AG09309 (cell line): Measurements from ENCODE around the gene SSNA1.

Source experiments
- DNase-seq: peaks from one replicate; pipeline ENCODE4 v3.0.0-alpha.2; 2010; ENCODE audit warnings: low read depth
- H3K4me3 ChIP-seq: 2 replicates; pipeline ENCODE4 v1.5.1; 2011; ENCODE audit warnings: mild to moderate bottlenecking, low read depth, low read length, moderate library complexity; ENCODE audit not compliant: control insufficient read depth
- CTCF ChIP-seq: IDR thresholded peaks from 2 replicates; pipeline ENCODE4 v1.5.1; 2011; ENCODE audit warnings: mild to moderate bottlenecking, low read depth, low read length, inconsistent platforms; ENCODE audit not compliant: insufficient read depth, control insufficient read depth; ENCODE audit errors: missing control alignments

SSNA1 gene

GRCh38 chr9:137141976-137142936 lies 46.2 kb upstream of the SSNA1 start:
- no peak for TF ChIP-seq CTCF
- no peak for DNase-seq
- H3K4me3 ChIP-seq = no peak overlapping the region

GRCh38 chr9:137143459-137143858 lies 45.0 kb upstream of the SSNA1 start:
- no peak for TF ChIP-seq CTCF
- no peak overlapping the region for H3K4me3 ChIP-seq
- no peak for DNase-seq

- DNase-seq = no peak
- TF ChIP-seq CTCF = no peak
- H3K4me3 ChIP-seq = no peak overlapping the region
Measured at GRCh38 chr9:137145731-137146526, 42.5 kb upstream of the SSNA1 start.

- no peak for DNase-seq
- H3K4me3 ChIP-seq = no peak overlapping the region
Measured at GRCh38 chr9:137146527-137146918, 42.0 kb upstream of the SSNA1 start.

GRCh38 chr9:137147091-137147792 lies 41.2 kb upstream of the SSNA1 start:
- TF ChIP-seq CTCF = no peak
- H3K4me3 ChIP-seq = no peak overlapping the region
- no peak for DNase-seq

More at GRCh38 chr9:137146527-137146918, 42.0 kb upstream of the SSNA1 start:
- no peak for TF ChIP-seq CTCF

- no peak for TF ChIP-seq CTCF
- no peak for DNase-seq
- no peak overlapping the region for H3K4me3 ChIP-seq
Measured at GRCh38 chr9:137147793-137148160, 40.7 kb upstream of the SSNA1 start.
